ENCODE measurements around the gene FOSL1.

GRCh38 chr11:65894034-65894591 is 6.1 kb downstream of the FOSL1 start:
- TF ChIP-seq CTCF (IDR thresholded peaks at IDR 0.05): no peak
- TF ChIP-seq POLR2A (IDR thresholded peaks at IDR 0.05): peak in 1 of 2 donors; percentile 15

Data from heart left ventricle (tissue), 13 donors.